ENCODE data around the gene CELF6. TPM values are rescaled to one million over a fixed set of nuclear protein-coding genes. Genes with fewer than 3 reads are reported as not detected.

The CELF6 gene
- total and polyA plus RNA-seq, 2 experiments from 2014 or later: 0.14 TPM; not detected in 1

DNA sequence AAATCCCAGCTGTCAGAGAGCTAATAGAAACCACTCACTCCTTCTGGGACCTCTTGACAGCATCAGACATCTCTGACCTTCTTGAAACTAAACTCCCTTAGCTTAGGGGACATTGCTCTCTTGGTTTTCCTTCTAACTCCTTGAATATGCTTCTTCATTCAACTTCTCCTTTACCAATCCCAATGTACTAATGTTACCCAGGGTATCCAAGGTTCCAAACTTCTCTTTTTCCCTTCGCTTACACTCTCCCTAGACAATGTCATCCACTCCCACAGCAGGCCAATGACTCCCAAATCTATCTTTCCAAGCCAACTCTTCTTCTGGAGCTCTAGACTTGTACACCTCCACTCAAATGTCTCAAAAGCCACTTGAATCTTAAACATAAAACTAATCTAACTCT lies 41.2 kb upstream of the CELF6 start (continued):
- TF ChIP-seq, protein P1, sequence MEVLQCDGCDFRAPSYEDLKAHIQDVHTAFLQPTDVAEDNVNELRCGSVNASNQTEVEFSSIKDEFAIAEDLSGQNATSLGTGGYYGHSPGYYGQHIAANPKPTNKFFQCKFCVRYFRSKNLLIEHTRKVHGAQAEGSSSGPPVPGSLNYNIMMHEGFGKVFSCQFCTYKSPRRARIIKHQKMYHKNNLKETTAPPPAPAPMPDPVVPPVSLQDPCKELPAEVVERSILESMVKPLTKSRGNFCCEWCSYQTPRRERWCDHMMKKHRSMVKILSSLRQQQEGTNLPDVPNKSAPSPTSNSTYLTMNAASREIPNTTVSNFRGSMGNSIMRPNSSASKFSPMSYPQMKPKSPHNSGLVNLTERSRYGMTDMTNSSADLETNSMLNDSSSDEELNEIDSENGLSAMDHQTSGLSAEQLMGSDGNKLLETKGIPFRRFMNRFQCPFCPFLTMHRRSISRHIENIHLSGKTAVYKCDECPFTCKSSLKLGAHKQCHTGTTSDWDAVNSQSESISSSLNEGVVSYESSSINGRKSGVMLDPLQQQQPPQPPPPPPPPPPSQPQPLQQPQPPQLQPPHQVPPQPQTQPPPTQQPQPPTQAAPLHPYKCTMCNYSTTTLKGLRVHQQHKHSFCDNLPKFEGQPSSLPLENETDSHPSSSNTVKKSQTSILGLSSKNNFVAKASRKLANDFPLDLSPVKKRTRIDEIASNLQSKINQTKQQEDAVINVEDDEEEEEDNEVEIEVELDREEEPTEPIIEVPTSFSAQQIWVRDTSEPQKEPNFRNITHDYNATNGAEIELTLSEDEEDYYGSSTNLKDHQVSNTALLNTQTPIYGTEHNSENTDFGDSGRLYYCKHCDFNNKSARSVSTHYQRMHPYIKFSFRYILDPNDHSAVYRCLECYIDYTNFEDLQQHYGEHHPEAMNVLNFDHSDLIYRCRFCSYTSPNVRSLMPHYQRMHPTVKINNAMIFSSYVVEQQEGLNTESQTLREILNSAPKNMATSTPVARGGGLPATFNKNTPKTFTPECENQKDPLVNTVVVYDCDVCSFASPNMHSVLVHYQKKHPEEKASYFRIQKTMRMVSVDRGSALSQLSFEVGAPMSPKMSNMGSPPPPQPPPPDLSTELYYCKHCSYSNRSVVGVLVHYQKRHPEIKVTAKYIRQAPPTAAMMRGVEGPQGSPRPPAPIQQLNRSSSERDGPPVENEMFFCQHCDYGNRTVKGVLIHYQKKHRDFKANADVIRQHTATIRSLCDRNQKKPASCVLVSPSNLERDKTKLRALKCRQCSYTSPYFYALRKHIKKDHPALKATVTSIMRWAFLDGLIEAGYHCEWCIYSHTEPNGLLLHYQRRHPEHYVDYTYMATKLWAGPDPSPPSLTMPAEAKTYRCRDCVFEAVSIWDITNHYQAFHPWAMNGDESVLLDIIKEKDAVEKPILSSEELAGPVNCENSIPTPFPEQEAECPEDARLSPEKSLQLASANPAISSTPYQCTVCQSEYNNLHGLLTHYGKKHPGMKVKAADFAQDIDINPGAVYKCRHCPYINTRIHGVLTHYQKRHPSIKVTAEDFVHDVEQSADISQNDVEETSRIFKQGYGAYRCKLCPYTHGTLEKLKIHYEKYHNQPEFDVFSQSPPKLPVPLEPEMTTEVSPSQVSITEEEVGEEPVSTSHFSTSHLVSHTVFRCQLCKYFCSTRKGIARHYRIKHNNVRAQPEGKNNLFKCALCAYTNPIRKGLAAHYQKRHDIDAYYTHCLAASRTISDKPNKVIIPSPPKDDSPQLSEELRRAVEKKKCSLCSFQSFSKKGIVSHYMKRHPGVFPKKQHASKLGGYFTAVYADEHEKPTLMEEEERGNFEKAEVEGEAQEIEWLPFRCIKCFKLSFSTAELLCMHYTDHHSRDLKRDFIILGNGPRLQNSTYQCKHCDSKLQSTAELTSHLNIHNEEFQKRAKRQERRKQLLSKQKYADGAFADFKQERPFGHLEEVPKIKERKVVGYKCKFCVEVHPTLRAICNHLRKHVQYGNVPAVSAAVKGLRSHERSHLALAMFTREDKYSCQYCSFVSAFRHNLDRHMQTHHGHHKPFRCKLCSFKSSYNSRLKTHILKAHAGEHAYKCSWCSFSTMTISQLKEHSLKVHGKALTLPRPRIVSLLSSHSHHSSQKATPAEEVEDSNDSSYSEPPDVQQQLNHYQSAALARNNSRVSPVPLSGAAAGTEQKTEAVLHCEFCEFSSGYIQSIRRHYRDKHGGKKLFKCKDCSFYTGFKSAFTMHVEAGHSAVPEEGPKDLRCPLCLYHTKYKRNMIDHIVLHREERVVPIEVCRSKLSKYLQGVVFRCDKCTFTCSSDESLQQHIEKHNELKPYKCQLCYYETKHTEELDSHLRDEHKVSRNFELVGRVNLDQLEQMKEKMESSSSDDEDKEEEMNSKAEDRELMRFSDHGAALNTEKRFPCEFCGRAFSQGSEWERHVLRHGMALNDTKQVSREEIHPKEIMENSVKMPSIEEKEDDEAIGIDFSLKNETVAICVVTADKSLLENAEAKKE (CRISPR knock-in tag; IDR thresholded peaks at IDR 0.05): no peak
- no peak for TF ChIP-seq EZH2phosphoT487 (IDR thresholded peaks at IDR 0.05; ENCODE audit: unreplicated experiment)
- TF ChIP-seq EZH2 (IDR thresholded peaks at IDR 0.05; ENCODE audit: low read depth, unreplicated experiment): no peak
- TF ChIP-seq POLR2AphosphoS5 (IDR thresholded peaks at IDR 0.05; ENCODE audit: low read depth): no peak
- TF ChIP-seq NANOG (IDR thresholded peaks at IDR 0.05; ENCODE audit: borderline replicate concordance): no peak

DNA sequence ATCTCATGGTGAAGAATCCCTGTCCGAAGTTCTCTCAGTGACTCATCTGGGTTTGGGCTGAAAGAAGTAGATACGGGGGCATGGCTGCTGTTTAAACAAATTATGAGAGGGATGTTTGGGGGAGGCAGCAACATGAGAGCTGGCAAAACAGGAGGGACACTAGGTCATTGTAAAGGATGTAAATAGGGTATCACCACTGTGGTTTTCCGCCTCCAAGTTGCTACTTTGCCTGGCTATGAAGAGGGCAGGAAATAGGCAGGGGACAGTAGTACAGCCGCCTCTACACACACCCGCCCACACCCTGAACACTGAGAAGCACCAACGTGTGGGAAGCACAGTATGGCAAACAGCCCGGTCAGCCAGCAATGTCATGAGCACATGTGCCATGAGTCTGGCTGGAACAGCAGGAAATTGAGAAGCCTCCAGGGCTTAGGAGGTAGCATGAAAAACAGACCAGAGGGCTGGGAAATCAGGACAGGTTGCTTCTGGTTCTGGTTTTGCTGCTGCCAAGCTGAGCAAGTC lies 38.8 kb upstream of the CELF6 start:
- no peak overlapping the region for H3K4me3 Mint-ChIP-seq
- no peaks in the 10 kb centered on the region for H3K36me3 Mint-ChIP-seq (ENCODE audit: low read depth)
- H3K27ac ChIP-seq (ENCODE audit: low read depth): no peak overlapping the region
- peaks cover 5% of the 10 kb centered on the region; the same call in 1 of the 2 replicates for H4K20me1 ChIP-seq (replicated peaks; ENCODE audit: insufficient read depth)
- no peaks in the 10 kb centered on the region for H3K9me3 Mint-ChIP-seq
- H3K4me1 ChIP-seq (ENCODE audit: insufficient read depth): no peaks in the 10 kb centered on the region
- H2AFZ ChIP-seq: no peak overlapping the region
- H3K4me1 Mint-ChIP-seq: no peaks in the 10 kb centered on the region
- no peak overlapping the region for H3K27ac Mint-ChIP-seq
- no peaks in the 10 kb centered on the region for H3K36me3 ChIP-seq (ENCODE audit: insufficient read depth)
- H3K9me2 ChIP-seq (ENCODE audit: insufficient read depth): no peaks in the 10 kb centered on the region
- peaks cover 2% of the 10 kb centered on the region for H3K27me3 Mint-ChIP-seq (ENCODE audit: insufficient read depth, low read depth, poor library complexity)
- DNase-seq (ENCODE audit: low spot score): no peak
- ATAC-seq: no peak
- 0 out of 2 replicates have a peak, but pooled peaks cover 8% of the 10 kb centered on the region for H3K79me2 ChIP-seq (replicated peaks; ENCODE audit: insufficient read depth)
- H3K27me3 ChIP-seq (ENCODE audit: insufficient read depth): no peaks in the 10 kb centered on the region
- no peak overlapping the region for H3K4me2 ChIP-seq
- no peak overlapping the region for H3K4me3 ChIP-seq
- no peaks in the 10 kb centered on the region for H3F3A ChIP-seq (replicated peaks; ENCODE audit: low read depth)
- TF ChIP-seq EZH2 (IDR thresholded peaks at IDR 0.05; ENCODE audit: low read depth, unreplicated experiment) (no peak), ZNF114 (CRISPR knock-in tag; IDR thresholded peaks at IDR 0.05) (no peak), CREB1 (CRISPR knock-in tag; IDR thresholded peaks at IDR 0.05; ENCODE audit: low read depth) (no peak), POLR2AphosphoS5 (IDR thresholded peaks at IDR 0.05; ENCODE audit: low read depth) (no peak), ZNF331 (CRISPR knock-in tag; IDR thresholded peaks at IDR 0.05; ENCODE audit: low read depth) (no peak), NANOG (IDR thresholded peaks at IDR 0.05; ENCODE audit: borderline replicate concordance) (no peak), EZH2phosphoT487 (IDR thresholded peaks at IDR 0.05; ENCODE audit: unreplicated experiment) (no peak), STAT1 (IDR thresholded peaks at IDR 0.05; ENCODE audit: unreplicated experiment) (no peak)
- TF ChIP-seq, protein P1 (CRISPR knock-in tag; IDR thresholded peaks at IDR 0.05): no peak
